Stimulated activated CD8-positive, alpha-beta memory T cell treated with anti-CD3 and anti-CD28 coated beads, Interleukin-2, amount 100 ng/mL, for 1 hour (primary cell): ENCODE results near the gene SYNDIG1.
"Not testable (repeated sequence)": the region's sequence is repeated elsewhere in the genome, so short reads cannot be mapped to it uniquely, and the experiment has no call there.

Experiments
- DNase-seq, 2 donors: peaks; one replicate each; pipeline ENCODE4 v3.0.0-alpha.2; 2020; ENCODE audit warnings: low read depth in 2 of 2

The SYNDIG1 gene

GRCh38 chr20:24492031-24492607, 22.7 kb downstream of the SYNDIG1 start:
- DNase-seq: no peak

DNA sequence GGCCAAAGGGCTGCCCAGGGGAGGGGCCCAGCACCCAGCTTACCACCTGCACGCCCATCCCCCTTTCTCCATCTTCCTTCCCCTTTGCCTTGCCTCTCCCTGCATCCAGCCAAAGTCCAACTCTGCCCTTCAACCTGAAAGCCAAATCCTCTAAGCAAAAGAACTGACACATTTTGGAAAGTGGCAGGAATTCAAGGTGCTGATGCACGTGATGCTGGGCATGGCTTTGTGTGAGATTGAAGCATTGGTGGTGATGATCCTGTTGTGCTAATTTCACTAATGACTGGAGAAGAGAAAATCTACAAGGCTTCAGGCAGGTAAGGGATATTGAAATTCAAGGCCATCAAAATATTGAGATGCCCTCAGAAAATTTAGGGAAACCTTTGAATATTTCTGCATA, 23.3 kb downstream of the SYNDIG1 start:
- DNase-seq: no peak

- DNase-seq: no peak
These were observed 23.8 kb downstream of the SYNDIG1 start for GRCh38 chr20:24493181-24493580.

DNA sequence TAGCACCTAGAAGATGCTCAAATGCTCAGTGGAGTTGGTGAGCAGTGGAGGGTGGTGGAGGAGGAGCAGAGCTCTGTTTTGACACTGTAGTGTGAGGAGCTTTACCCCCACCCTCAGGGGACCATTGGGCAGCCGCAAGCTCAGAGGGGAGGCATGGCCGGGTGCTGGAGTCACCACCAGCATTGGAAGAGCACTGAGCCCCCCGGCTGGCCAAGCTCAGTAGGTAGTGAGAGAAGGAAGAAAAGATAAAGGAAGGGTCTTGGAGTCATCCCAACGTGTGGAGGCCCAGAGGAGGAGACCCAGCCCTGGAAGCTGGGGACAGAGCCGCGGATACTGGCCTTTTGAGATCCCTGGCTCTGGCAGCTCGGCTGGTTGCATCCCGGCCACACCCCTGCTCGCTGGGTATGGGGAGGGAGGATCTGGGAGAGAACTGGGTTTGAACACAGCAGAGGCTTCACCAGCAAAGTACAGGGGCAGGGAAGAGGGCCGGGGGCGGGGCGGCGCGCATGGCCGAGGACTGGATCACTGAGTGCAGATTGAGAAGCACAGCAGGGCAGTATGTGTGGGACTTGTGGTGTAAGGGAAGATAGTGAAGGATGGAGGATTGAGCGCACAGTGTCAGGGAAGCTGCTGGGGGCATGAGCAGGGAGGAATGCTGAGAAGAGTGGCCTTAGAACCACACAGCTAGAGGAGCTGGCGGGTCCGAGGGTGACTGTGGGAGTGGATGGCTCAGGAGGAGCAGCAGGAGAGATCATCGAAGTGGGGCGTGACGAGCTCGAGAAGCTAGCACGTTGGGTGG, 24.4 kb downstream of the SYNDIG1 start:
- no peak for DNase-seq

DNA sequence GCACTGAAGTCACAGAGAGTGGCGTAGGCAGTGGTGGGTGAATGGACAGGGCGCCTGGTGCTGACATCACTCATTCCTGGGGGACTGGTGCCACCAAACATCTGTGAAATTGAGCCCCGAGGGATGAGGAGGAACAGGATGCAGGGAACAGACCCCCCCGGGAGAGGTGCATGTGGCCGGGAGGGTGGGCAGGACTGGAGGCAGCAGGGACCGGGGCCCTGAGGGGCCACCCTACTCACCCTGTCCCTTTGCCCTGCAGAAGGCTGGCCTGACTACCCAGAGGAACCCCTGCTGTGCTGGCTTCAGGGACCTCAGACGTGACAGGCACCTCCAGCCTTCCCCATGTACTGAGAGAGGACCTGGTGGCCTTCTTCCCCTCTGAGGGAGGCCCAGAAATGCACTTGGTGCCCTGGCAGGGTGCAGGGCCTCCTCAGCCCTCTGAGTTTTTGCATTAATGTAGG, 25.1 kb downstream of the SYNDIG1 start:
- no peak for DNase-seq

- DNase-seq: no peak
These were observed 25.8 kb downstream of the SYNDIG1 start for GRCh38 chr20:24495266-24495665.

- DNase-seq: no peak
These were observed 28.4 kb downstream of the SYNDIG1 start for GRCh38 chr20:24497851-24498250.

DNA sequence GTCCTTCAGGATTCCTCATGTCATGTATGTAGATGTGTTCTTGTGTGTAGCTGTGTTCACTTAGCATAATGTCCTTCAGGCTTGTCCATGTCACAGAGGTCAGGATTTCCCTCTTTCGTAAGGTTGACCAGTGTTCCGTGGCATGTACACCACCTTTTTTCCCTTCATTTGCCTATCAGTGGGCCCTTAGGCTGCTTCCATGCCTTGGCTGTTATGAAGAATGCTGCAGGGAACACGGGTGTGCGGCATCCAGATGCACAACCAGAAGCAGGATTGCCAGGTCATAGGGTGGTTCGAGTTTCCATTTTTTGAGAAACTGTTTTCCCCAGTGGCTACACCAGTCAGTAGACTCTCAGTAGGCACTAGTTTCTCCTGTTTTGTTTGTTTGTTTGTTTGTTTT, 29.2 kb downstream of the SYNDIG1 start:
- no peak for DNase-seq

DNA sequence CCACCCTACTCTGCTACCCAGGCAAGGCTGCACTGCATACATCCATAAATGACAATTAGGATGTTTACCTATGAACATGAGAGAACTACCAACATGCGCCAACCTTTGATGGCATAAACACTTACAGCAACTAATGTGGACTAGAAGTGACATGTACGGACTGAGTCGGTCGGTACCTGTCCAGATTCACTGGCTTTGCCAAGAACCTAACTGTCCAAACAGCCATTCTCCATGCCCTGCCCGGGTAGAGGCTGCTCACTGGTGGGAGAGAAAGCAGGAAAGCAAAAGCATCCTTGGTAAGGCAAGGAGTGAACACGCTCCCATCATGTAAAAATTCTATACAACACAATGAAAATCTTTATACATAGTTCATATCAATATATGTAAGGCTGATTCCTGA, 30.0 kb downstream of the SYNDIG1 start:
- DNase-seq: no peak

- DNase-seq: no peak
These were observed 32.5 kb downstream of the SYNDIG1 start for GRCh38 chr20:24501764-24502556.

- DNase-seq: no peak
These were observed 33.2 kb downstream of the SYNDIG1 start for GRCh38 chr20:24502661-24503060.

DNA sequence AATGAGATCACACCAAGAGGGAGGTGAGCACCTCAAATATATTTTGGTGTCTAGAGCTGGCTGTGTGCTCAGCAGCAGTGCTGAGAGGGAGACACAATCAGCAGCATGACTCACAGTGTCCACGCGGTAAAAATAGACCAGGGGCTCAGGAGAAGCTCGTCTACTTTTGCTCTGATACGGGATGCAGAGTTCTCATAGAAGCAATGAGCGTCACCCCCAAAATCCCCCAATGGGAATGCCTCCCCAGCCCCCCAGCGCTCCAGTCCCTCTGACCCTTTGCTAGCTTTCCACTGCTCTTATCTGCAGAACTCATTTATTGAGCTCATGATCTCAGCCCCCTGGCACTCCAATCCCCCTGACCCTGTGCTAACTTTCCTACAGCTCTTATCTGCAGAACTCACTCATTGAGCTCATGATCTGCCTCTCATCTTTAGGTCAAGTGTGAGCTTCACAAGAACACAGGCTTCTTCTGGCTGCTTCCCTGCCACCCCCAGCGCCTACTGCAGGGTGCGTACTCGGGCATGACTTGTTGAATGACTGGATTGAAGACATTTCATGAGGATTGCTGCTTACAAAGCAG, 34.0 kb downstream of the SYNDIG1 start:
- DNase-seq: no peak

DNA sequence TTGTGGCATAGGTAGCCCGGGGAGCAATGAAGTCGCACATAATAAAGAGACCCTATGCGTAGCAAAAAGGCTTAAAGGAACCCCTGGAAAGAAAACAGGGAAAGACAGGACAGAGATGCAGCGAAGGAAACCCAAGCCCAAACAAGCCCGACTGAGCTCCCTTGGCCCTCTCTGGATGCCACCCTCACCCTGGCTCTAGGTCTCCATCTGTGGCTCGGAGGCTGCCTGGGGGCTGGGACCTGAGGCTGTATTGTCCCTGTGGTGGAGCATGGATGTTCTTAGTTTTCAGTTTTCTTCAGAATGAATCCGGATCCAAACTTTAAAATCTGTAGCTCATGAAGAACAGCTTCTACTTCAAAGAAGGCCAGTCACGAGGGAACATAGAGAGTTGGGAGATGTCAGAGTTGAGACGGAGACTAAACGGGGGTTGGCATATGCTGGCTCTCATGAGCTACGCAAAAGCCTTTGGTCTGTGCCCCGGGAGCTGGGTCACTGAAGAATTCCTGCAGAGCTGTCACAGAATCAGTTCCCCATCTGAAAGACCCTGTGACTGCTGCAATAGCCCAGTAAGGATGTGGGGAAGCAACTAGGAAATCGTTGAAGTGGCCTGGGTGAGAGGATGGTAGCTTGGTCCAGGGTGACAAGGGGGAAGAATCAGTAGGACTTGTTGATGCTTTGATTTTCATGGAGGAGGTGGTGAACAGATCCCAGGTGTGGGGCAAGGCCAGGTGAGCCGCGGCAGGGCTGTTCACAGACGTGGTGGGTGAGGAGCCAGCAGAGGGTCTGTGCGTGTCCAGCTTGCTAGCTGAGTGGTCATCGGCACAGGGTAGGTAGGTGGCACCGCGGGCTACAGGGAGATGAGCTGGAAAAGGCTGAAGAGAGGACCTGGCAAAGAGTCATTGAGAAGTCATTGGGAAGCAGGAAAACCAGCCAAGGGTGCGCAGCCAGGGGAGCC, 35.2 kb downstream of the SYNDIG1 start:
- DNase-seq: no peak

DNA sequence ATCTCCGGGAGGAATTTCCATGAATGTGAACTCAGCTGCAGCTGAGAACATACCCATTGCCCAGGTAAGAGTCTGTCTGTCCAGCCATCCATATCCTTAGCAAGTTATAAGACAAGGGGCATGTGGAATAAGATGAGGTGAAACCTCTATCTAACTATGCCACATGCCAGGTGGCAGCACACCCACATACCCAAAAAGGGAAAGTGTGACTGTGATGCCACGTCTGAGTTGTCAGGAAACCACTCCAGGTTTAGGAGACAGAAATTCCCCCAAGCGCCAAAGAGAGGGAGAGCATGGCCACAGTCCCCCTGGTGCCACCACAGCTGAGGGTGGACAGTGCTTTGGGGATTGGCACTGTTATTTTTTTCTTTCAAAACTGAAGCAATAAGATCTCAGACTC, 36.7 kb downstream of the SYNDIG1 start:
- DNase-seq: no peak

GRCh38 chr20:24506696-24507095, 37.3 kb downstream of the SYNDIG1 start:
- DNase-seq: no peak

- DNase-seq: no peak
These were observed 37.9 kb downstream of the SYNDIG1 start for GRCh38 chr20:24507182-24507853.

- DNase-seq: not testable (repeated sequence)
These were observed 43.0 kb downstream of the SYNDIG1 start for GRCh38 chr20:24512441-24512840.

DNA sequence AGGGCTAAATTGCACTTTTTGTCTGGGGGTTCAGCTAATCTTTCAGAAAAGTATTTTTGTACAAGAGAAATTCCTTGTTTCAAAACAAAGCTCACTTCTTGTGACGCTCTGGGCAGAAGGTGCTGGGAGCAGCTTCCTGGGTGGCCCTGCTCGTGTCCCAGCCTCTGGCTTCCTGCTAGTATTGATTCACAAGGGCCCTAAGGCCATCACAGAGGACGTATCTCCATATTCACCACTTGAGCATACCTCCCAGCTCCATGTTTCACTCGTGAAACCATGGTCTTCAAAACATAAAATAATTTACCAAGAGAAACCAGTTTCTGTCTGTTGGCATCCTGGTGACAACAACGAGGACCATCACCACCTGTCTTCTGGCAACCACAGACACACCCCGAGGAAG, 49.1 kb downstream of the SYNDIG1 start:
- DNase-seq: no peak

- no peak for DNase-seq
These were observed 50.0 kb downstream of the SYNDIG1 start for GRCh38 chr20:24519476-24519875.

GRCh38 chr20:24521032-24521431, 51.6 kb downstream of the SYNDIG1 start:
- no peak for DNase-seq
